Measurements from ENCODE around the gene QKI. TPM values are rescaled to one million over a fixed set of nuclear protein-coding genes. Genes with fewer than 3 reads are reported as not detected.

The QKI gene
- total RNA-seq = 256 TPM
- 100 to 1,000 TPM; 110 to 250 (median 228) TPM for polyA plus RNA-seq (ENCODE audit: insufficient read depth in 1 of 8, insufficient read length in 8 of 8, low replicate concordance in 1 of 8)
- long read RNA-seq, donor 1, full-length matches to known transcripts = 26 of 31 reads
- long read RNA-seq, donor 1, partial matches to known transcripts = 5 of 31 reads
- long read RNA-seq, donor 1, other reads (novel, unspliced or antisense) = 0 of 31 reads
- long read RNA-seq, donor 2, full-length matches to known transcripts = 2 of 2 reads
- long read RNA-seq, donor 2, partial matches to known transcripts = 0 of 2 reads
- long read RNA-seq, donor 2, other reads (novel, unspliced or antisense) = 0 of 2 reads
- long read RNA-seq, donor 3, full-length matches to known transcripts = 51 of 271 reads
- long read RNA-seq, donor 3, partial matches to known transcripts = 220 of 271 reads
- long read RNA-seq, donor 3, other reads (novel, unspliced or antisense) = 0 of 271 reads
- long read RNA-seq, donor 4, full-length matches to known transcripts = 34 of 57 reads
- long read RNA-seq, donor 4, partial matches to known transcripts = 23 of 57 reads
- long read RNA-seq, donor 4, other reads (novel, unspliced or antisense) = 0 of 57 reads
- long read RNA-seq, donor 5, full-length matches to known transcripts = 51 of 84 reads
- long read RNA-seq, donor 5, partial matches to known transcripts = 33 of 84 reads
- long read RNA-seq, donor 5, other reads (novel, unspliced or antisense) = 0 of 84 reads
- long read RNA-seq, donor 6, full-length matches to known transcripts = 38 of 56 reads
- long read RNA-seq, donor 6, partial matches to known transcripts = 18 of 56 reads
- long read RNA-seq, donor 6, other reads (novel, unspliced or antisense) = 0 of 56 reads
- long read RNA-seq, donor 7, full-length matches to known transcripts = 30 of 42 reads
- long read RNA-seq, donor 7, partial matches to known transcripts = 12 of 42 reads
- long read RNA-seq, donor 7, other reads (novel, unspliced or antisense) = 0 of 42 reads
- long read RNA-seq, donor 8, full-length matches to known transcripts = 27 of 50 reads
- long read RNA-seq, donor 8, partial matches to known transcripts = 23 of 50 reads
- long read RNA-seq, donor 8, other reads (novel, unspliced or antisense) = 0 of 50 reads
- long read RNA-seq, donor 9, full-length matches to known transcripts = 29 of 45 reads
- long read RNA-seq, donor 9, partial matches to known transcripts = 16 of 45 reads
- long read RNA-seq, donor 9, other reads (novel, unspliced or antisense) = 0 of 45 reads
- long read RNA-seq, donor 10, full-length matches to known transcripts = 50 of 112 reads
- long read RNA-seq, donor 10, partial matches to known transcripts = 62 of 112 reads
- long read RNA-seq, donor 10, other reads (novel, unspliced or antisense) = 0 of 112 reads
- long read RNA-seq, donor 11, full-length matches to known transcripts = 24 of 44 reads
- long read RNA-seq, donor 11, partial matches to known transcripts = 20 of 44 reads
- long read RNA-seq, donor 11, other reads (novel, unspliced or antisense) = 0 of 44 reads

DNA sequence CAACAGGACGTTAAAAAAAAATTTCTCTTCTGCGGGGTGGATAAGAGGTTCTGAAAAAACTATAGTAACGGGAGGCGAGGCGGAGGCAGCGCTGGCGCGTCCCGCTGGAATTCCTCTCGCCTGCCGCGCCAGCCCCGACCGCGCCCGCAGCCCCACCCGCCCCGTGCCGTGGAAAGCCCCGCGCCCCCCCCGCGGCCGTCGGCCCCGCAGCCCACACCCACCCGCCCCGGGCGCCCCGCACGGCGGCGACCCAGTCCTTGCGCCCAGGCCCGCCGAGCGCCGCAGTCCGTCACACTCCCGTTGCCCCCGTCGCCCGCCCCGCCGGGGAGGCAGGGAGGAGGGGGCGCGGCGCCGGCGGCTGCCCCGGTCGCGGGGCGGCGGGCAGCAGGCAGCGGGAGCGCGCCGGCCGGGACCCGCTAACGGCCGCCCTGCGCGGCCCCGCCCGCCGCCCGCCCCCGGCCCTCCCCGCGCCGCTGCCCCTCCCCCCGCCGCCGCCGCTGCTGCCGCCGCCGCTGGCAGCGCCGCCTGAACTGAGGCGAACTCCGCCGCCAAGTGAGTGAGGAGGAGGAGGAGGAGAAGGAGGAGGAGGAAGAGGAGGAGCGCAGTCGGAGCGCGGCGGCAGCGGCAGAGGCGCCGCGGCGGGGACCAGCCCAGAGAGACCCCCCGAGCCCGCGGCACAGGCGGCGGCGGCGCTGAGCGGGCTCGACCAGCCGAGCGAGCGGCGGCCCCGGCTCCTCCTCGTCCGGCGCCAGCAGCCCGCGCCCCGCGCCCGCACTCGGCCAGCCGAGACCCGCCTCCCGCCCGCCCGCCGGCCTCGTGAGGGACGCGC lies at the start of gene QKI:
Gene QKI, plus strand, starts transcription at position 602 of the 829 bp plus-strand sequence. CDS start 476 bp downstream, outside the sequence.
- H3K36me3 ChIP-seq (ENCODE audit: control insufficient read depth, insufficient read depth, low read length) = peaks cover 4% of the 10 kb centered on the region
- H3K27me3 ChIP-seq (ENCODE audit: control insufficient read depth, insufficient read depth, low read length) = no peaks in the 10 kb centered on the region
- WGBS (ENCODE audit: insufficient coverage) = under 1% methylated on average over 103 of the region's 127 CpGs
- H3K27ac ChIP-seq (ENCODE audit: low read length) = peak within 1 kb of the TSS; percentile 99
- DNase-seq = peak; percentile 95
- H3K9me3 ChIP-seq (replicated peaks; ENCODE audit: control insufficient read depth, low read depth, low read length) = no peaks in the 10 kb centered on the region
- no peaks in the 10 kb centered on the region for H3K4me1 ChIP-seq (ENCODE audit: control insufficient read depth, insufficient read depth, low read length)
- H3K4me3 ChIP-seq (ENCODE audit: low read length) = peak within 1 kb of the TSS; percentile 94

- 79% methylated on average over 3 of the region's 5 CpGs for WGBS (ENCODE audit: insufficient coverage)
- Histone ChIP-seq H3K36me3 (ENCODE audit: control insufficient read depth, insufficient read depth, low read length) (no peaks in the 10 kb centered on the region), H3K9me3 (replicated peaks; ENCODE audit: control insufficient read depth, low read depth, low read length) (no peaks in the 10 kb centered on the region), H3K27me3 (ENCODE audit: control insufficient read depth, insufficient read depth, low read length) (no peaks in the 10 kb centered on the region), H3K4me3 (ENCODE audit: low read length) (no peak overlapping the region), H3K27ac (ENCODE audit: low read length) (no peak overlapping the region), H3K4me1 (ENCODE audit: control insufficient read depth, insufficient read depth, low read length) (no peaks in the 10 kb centered on the region)
- no peak for DNase-seq
Observed at GRCh38 chr6:163366288-163366687, 48.2 kb upstream of the QKI start.

GRCh38 chr6:163367497-163368183 lies 46.9 kb upstream of the QKI start:
- H3K4me1 ChIP-seq (ENCODE audit: control insufficient read depth, insufficient read depth, low read length) = no peaks in the 10 kb centered on the region
- H3K9me3 ChIP-seq (replicated peaks; ENCODE audit: control insufficient read depth, low read depth, low read length) = no peaks in the 10 kb centered on the region
- H3K36me3 ChIP-seq (ENCODE audit: control insufficient read depth, insufficient read depth, low read length) = no peaks in the 10 kb centered on the region
- no peak overlapping the region for H3K4me3 ChIP-seq (ENCODE audit: low read length)
- H3K27me3 ChIP-seq (ENCODE audit: control insufficient read depth, insufficient read depth, low read length) = no peaks in the 10 kb centered on the region
- WGBS (ENCODE audit: insufficient coverage) = no CpG with 5 or more reads among the region's 6 CpGs
- DNase-seq = no peak
- peak overlapping the region; percentile 17 for H3K27ac ChIP-seq (ENCODE audit: low read length)

DNA sequence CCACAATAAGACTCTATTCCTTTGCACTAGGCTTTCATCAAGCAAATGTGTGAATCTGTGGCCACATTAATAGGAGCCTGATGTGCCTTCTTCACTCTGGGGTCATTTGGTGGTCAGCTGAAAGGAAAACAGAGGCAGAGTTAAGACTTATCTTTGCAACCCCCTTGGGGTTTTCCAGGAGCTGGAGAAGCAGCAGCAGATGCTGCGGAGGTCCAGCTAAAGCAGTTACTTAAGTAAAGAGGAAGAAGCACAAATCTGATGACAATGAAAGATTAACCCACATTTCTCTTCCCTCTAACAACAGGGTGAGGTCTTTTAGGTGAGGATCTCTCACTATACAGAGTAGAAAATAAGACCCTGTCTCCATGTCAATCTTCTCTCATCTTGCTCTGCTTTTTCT lies 45.4 kb upstream of the QKI start:
- H3K4me1 ChIP-seq (ENCODE audit: control insufficient read depth, insufficient read depth, low read length) = no peaks in the 10 kb centered on the region
- no peaks in the 10 kb centered on the region for H3K36me3 ChIP-seq (ENCODE audit: control insufficient read depth, insufficient read depth, low read length)
- H3K9me3 ChIP-seq (replicated peaks; ENCODE audit: control insufficient read depth, low read depth, low read length) = no peaks in the 10 kb centered on the region
- DNase-seq = peak; percentile 34
- no CpG with 5 or more reads among the region's 1 CpG for WGBS (ENCODE audit: insufficient coverage)
- H3K27ac ChIP-seq (ENCODE audit: low read length) = no peak overlapping the region
- no peak overlapping the region for H3K4me3 ChIP-seq (ENCODE audit: low read length)
- H3K27me3 ChIP-seq (ENCODE audit: control insufficient read depth, insufficient read depth, low read length) = no peaks in the 10 kb centered on the region

DNA sequence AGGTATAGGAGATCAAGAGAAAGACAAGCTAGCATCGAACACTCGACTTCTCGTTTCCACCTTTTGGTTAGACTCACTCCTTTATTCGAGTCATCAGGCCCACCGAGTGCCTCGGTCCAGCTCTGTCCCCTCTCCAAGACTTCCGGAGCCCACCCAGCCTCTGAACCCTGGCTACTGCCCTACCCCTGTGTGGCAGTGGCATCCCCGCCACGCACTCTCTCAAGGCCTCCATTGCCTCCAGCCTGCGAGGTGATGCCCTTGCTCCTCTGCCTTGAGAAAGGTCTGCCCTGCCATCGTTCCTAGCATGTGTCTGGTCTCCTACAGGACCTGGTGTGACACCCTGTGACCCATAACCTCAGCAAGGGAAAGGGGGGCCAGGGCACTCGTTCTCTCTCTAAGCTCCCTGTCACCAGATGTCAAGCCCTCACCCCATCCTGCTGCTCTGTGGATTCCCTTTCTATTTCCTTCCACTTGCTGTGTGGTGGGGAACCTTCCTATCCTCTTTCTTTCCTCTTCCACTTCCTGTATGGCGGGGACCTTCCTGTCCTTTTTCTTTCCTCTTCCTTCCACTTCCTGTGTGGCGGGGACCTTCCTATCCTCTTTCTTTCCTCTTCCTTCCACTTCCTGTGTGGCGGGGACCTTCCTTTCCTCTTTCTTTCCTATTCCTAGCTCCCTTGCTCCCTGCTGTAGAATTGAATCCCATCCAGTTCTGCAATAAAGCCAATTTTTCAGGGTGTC lies 44.7 kb upstream of the QKI start:
- 85% methylated on average over 15 of the region's 15 CpGs for WGBS (ENCODE audit: insufficient coverage)
- Histone ChIP-seq H3K9me3 (replicated peaks; ENCODE audit: control insufficient read depth, low read depth, low read length) (no peaks in the 10 kb centered on the region), H3K36me3 (ENCODE audit: control insufficient read depth, insufficient read depth, low read length) (no peaks in the 10 kb centered on the region), H3K4me1 (ENCODE audit: control insufficient read depth, insufficient read depth, low read length) (no peaks in the 10 kb centered on the region), H3K27ac (ENCODE audit: low read length) (no peak overlapping the region), H3K4me3 (ENCODE audit: low read length) (no peak overlapping the region), H3K27me3 (ENCODE audit: control insufficient read depth, insufficient read depth, low read length) (no peaks in the 10 kb centered on the region)
- no peak for DNase-seq

DNA sequence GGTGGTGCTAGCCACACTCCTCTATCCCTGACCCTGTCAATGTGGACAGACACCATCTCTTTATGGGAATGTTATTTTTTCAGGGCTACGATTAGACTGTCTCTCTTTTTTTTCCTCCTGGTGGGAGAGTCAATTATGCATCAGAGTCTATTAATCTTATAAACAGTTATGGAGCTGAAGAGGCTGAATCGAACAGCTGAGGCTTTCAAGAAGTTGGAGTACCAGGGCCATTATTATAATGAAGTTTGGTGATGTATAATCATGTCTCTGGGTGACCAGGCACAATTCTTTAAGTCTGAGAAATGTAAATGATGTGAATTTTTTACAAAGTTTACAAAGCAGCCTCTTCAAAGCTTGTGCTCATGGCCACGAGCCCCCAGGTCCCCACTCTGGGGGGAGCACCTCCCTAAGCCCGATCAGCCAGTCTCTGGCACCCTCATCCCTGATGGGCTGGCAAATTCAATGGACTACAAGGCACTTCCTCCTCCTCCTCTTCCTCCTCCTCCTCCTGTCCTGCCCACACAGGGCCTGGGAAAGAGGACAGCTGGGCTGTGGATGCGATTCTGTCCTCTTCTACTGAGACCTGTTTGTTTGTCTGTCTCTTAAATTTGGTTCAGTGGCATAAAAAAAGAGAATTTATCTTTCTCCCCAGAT lies 43.9 kb upstream of the QKI start:
- DNase-seq = no peak
- H3K36me3 ChIP-seq (ENCODE audit: control insufficient read depth, insufficient read depth, low read length) = no peaks in the 10 kb centered on the region
- H3K9me3 ChIP-seq (replicated peaks; ENCODE audit: control insufficient read depth, low read depth, low read length) = no peaks in the 10 kb centered on the region
- H3K27me3 ChIP-seq (ENCODE audit: control insufficient read depth, insufficient read depth, low read length) = no peaks in the 10 kb centered on the region
- H3K4me1 ChIP-seq (ENCODE audit: control insufficient read depth, insufficient read depth, low read length) = no peaks in the 10 kb centered on the region
- 71% methylated on average over 1 of the region's 5 CpGs for WGBS (ENCODE audit: insufficient coverage)
- no peak overlapping the region for H3K4me3 ChIP-seq (ENCODE audit: low read length)
- no peak overlapping the region for H3K27ac ChIP-seq (ENCODE audit: low read length)

DNA sequence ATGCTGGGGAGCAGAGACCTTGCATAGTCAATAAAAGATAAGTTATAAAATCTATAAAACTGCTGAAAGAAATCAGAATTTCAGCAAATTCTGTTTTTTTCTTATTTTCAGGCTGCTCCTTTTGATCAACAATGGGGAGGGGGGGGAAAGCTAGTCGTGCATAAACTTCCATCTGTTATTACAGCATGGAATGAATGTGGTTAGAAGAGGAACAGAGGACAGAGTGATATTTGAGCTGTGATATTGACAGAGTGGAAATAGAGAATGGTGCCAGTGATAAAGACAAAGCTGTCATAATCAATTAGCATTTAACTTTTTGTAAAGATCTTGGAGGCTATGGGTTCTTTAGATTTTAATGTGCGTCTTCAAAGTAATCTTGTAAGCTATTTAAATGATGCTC lies 43.4 kb upstream of the QKI start:
- Histone ChIP-seq H3K36me3 (ENCODE audit: control insufficient read depth, insufficient read depth, low read length) (no peaks in the 10 kb centered on the region), H3K27ac (ENCODE audit: low read length) (no peak overlapping the region), H3K4me1 (ENCODE audit: control insufficient read depth, insufficient read depth, low read length) (no peaks in the 10 kb centered on the region), H3K4me3 (ENCODE audit: low read length) (no peak overlapping the region), H3K27me3 (ENCODE audit: control insufficient read depth, insufficient read depth, low read length) (no peaks in the 10 kb centered on the region), H3K9me3 (replicated peaks; ENCODE audit: control insufficient read depth, low read depth, low read length) (no peaks in the 10 kb centered on the region)
- WGBS (ENCODE audit: insufficient coverage) = 25% methylated on average over 1 of the region's 2 CpGs
- no peak for DNase-seq

DNA sequence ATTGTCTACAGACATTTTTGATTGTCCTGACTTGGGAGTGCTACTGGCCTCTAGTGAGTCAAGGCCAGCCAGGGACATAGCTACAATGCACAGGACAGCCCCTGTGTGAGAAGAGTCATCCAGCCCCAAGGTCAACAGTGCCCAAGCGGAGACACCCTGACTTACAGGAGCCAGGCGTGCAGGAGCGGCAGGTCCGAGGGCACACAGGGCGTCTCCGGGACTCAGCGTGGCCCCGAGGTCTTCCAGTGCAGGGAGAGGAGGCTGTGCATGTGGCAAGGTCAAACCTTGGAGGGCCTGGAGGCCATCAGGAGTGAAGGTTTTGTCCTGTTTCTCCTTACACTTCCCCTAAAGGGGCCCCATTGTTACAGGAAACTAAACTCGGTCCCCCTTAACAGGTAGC lies 41.3 kb upstream of the QKI start:
- no peaks in the 10 kb centered on the region for H3K9me3 ChIP-seq (replicated peaks; ENCODE audit: control insufficient read depth, low read depth, low read length)
- no peaks in the 10 kb centered on the region for H3K27me3 ChIP-seq (ENCODE audit: control insufficient read depth, insufficient read depth, low read length)
- 96% methylated on average over 6 of the region's 9 CpGs for WGBS (ENCODE audit: insufficient coverage)
- H3K36me3 ChIP-seq (ENCODE audit: control insufficient read depth, insufficient read depth, low read length) = no peaks in the 10 kb centered on the region
- no peaks in the 10 kb centered on the region for H3K4me1 ChIP-seq (ENCODE audit: control insufficient read depth, insufficient read depth, low read length)
- no peak for DNase-seq
- H3K27ac ChIP-seq (ENCODE audit: low read length) = no peak overlapping the region
- no peak overlapping the region for H3K4me3 ChIP-seq (ENCODE audit: low read length)

All from muscle of leg (tissue), 16 donors.